ENCODE data around the gene NUP93.

GRCh38 chr16:56744996-56745640, 15.2 kb downstream of the NUP93 start:
- no peak for TF ChIP-seq RAD21 (IDR thresholded peaks at IDR 0.05; ENCODE audit: low read length)
- TF ChIP-seq EZH2phosphoT487 (IDR thresholded peaks at IDR 0.05; ENCODE audit: borderline replicate concordance, low read depth), result no peak
- no peak for TF ChIP-seq MAX (IDR thresholded peaks at IDR 0.05; ENCODE audit: low read depth)
- no peak for TF ChIP-seq TCF12 (IDR thresholded peaks at IDR 0.05)
- TF ChIP-seq CTCF (IDR thresholded peaks at IDR 0.05), result no peak
- TF ChIP-seq GATA2 (CRISPR knock-in tag; IDR thresholded peaks at IDR 0.05), result no peak
- no peak for TF ChIP-seq POLR2AphosphoS5 (IDR thresholded peaks at IDR 0.05; ENCODE audit: low read depth, low read length)
- TF ChIP-seq SIN3A (IDR thresholded peaks at IDR 0.05; ENCODE audit: borderline replicate concordance, low read depth, low read length), result no peak
- no peak for TF ChIP-seq SMC3 (IDR thresholded peaks at IDR 0.05; ENCODE audit: low read depth, low read length)
- no peak for TF ChIP-seq RXRA (IDR thresholded peaks at IDR 0.05; ENCODE audit: borderline replicate concordance, low read depth)
- TF ChIP-seq IRF3 (IDR thresholded peaks at IDR 0.05; ENCODE audit: low read depth, low read length), result no peak
